NCI-H526 treated with DMSO at 0.1 percent for 48 hours (cell line): ENCODE results near the gene ANKRD61.
A peak's percentile ranks its signal among the peaks of the same experiment; 100 is the strongest.
"Not testable (repeated sequence)": the region's sequence is repeated elsewhere in the genome, so short reads cannot be mapped to it uniquely, and the experiment has no call there.

ENCODE experiments used
- DNase-seq: peaks from one replicate; lab custom pipeline; 2025; lab: John Stamatoyannopoulos, UW

The ANKRD61 gene

DNA sequence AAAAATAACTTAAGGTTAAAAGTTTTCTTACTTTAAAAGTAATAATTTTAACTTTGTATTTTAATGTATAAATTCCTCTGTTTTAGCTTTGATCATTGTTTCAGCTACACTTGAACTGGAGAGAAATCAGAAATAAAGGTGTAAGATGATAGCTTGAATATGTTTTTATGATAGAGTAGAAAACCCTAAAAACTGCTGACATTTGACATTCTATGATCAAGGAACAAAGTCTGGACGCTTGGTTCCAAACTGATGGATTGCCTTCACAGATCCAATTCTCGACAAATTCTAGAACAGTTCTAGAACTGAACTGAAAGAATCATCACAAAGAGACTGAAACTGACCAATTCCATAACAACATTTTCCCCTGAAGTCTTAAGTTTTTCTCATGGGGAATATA is at the start of gene ANKRD61:
TSS of gene ANKRD61 (plus strand) at position 389 of the 400 bp plus-strand sequence. CDS start at position 389, 0 bp downstream.
- no peak for DNase-seq

DNA sequence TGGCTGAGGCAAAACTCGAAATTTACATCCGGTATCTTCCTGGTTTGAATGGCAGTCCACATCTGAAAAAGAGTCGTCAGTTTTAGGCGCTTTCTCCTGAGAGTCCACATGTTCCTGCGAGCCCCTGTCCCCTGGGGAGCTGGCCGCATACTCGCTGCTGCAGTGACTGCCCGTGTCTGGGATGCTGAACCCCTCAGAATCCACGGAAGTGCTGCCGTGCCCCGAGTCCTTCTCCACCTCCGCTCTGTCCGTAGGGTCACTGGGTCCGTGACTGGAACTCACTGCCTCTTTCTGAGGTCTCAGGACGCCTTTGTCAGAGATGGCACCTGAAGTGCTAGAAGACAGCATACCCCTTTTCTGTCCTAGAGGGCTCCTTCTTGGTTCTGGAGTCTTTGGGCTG is 44.1 kb upstream of the ANKRD61 start:
- not testable (repeated sequence) for DNase-seq

DNA sequence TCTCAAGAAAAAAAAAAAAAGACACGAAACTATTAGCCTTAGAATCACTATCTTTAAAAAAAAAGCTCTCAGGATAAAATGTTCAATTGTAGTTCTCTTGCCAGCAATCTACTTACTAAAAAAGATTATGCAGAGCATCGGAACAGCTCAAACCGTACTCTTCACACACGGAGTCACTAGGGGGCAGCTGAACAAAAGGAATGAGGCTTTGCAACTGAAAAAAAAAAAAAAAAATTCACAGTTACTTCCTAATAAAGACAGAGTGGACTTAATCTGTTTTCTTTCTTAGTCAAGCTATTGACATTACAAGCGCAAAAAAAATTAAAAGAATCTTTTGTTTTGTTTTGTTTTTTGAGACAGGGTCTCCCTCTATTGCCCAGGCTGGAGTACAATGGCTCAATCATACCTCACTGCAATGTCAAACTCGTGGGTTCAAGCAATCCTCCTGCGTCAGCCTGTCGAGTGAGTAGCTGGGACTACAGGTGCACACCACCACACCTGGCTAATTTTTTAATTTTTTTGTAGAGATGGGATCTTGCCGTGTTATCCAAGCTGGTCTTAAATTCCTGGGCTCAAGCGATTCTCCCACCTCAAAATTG is 33.9 kb upstream of the ANKRD61 start:
- peak; percentile 27 for DNase-seq

DNA sequence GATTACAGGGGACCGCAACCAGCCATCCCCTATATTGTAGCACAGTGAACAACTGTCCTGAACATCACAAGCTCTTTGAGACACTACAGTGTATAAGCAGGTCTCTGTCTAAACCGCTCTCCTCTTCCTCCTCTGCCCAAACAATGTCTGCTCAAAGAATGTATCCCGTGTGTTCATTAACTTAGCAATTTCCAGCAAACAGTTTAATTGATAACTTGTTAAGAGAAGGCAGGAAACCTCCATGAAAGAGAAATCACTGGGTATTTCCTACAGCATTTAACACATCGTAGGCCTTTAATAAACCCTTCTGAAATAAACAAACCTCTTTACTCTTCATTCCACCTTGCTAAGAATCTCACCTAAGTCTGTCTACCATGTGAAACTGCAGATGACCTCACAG is 23.8 kb upstream of the ANKRD61 start:
- no peak for DNase-seq

DNA sequence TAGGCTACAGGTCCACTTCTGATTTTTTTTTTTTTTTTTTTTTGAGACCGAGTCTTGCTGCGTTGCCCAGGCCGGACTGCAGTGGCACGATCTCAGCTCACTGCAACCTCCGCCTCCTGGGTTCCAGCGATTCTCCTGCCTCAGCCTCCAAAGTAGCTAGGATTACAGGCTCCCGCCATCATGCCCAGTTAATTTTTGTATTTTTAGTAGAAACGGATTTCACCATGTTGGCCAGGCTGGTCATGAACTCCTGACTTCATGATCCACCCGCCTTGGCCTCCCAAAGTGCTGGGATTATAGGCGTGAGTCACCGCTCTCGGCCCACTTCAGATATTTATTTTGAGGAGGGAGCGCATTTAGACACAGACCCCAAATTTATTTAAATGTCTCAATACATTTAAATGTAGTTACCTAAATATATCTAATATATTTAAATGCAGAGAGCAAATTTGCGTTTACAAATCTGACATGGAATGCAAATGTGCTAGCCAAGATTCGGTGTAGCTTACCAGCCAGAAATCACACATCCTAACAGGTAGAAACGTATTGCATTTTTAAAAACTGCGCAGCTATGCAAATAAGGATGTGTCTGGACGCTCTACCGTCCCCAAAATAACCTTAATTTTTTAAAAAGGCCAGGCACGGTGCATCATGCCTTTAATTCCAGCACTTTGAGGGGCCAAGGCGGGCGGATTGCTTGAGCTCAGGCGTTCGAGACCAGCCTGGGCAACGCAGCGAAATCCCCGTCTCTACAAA is 23.2 kb upstream of the ANKRD61 start:
- DNase-seq = not testable (repeated sequence)

DNA sequence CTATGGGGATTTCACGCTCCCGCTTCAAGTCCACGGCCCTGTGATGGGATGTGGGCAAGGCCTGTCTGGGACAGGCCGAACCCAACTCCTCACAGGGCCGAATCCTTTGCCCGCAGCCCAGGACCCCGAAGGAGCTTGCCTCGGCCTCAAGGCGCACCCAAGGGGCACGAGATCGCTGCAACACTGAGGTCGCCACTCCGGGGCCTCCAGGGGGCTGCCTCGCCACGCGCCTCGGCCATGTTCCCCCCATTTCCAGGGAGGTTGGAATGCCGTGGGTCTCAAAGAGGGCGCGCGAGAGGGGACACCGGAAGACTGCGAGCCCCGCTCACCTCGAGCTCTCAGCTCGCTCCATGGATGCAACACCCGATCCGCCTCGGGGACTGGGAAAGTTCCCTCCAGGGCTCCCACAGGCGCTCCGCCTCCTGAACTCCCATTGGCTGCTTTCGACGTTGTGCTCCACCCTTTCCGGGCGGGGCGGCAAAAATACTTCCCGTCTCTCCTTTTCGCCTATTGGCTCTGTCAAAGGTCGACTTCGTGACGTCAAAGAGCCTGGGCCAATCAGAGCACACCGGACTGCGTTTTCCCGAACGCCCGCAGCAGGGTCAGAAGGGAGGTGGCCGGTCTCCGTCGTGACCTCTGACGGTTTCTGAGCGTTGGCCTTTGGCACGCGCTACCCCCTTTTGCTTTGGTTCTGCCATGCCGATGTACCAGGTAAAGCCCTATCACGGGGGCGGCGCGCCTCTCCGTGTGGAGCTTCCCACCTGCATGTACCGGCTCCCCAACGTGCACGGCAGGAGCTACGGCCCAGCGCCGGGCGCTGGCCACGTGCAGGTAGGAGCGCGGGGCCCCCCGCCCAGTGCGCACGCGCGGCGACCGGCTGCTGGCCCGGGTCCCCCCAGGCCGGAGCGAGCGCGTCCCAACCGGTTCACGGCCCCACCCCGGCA is 22.2 kb upstream of the ANKRD61 start, which contains the start of the genes AIMP2 and PMS2:
TSS of gene AIMP2 (plus strand) at position 605 of the 944 bp plus-strand sequence. CDS start at position 697, 92 bp downstream.
TSS of gene PMS2 (minus strand) at position 382 of the 944 bp plus-strand sequence. CDS start at position 352, 30 bp downstream.
- peak; percentile 97 for DNase-seq

DNA sequence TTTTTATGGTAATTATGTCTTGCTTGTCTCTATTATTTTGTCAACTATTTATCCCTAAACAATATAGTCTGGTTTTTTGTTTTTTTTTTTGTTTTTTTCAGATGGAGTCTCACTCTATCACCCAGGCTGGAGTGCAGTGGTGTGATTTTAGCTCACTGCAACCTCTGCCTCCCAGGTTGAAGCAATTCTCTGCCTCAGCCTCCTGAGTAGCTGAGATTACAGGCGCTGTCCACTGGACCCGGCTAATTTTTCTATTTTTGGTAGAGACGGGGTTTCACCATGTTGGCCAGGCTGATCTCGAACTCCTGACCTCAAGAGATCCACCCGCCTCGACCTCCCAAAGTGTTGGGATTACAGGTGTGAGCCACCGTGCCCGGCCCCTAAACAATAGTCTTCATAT is 20.8 kb upstream of the ANKRD61 start:
- DNase-seq = not testable (repeated sequence)

DNA sequence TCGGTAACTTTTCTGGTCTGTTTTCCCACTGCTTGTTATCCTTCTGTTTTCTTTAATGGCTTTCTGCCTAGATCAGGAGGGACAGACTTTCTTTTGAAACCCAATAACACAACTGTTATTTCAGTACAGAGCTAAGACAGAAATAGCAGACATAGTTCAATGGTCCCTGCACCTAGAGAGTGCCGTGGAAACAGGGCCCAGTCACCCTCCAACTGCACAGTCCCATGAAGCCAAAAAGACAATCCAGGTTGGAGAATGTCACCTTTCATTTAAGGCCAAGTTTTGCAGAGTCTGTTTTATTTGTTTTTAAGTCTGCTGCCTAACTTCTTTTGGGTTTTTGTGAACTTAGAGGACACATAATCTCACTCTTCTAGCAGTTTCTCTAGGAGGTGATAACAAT is 19.6 kb upstream of the ANKRD61 start:
- no peak for DNase-seq

DNA sequence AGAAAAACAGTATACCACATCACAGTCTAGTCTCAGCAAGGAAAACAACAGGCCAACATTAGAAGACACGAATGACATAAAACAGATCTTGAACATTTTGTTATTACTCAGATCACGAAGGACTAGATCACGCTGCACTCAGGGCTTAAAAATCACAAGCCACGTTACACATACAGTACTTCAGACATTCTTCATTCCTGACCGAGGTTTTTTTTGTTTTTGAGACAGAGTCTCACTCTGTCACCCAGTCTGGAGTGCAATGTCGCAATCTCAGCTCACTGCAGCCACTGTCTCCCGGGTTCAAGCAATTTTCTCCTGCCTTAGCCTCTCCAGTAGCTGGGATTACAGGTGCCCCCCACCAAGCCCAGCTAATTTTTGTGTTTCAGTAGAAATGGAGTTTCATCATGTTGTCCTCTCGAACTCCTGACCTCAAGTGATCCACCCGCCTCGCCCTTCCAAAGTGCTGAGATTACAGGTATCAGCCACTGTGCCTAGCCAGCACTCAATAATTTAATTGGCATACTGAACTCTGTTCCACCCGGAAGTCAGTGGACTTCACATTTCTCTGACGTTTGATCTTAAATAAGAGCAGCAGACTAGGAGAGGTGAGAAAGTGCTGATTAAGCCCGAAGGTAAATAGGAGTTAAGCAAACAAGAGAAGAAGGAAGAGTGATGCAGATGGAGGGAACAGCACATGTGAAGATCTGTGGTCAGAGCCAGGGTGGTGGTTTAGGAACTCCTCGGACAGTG is 18.6 kb upstream of the ANKRD61 start:
- DNase-seq = no peak

DNA sequence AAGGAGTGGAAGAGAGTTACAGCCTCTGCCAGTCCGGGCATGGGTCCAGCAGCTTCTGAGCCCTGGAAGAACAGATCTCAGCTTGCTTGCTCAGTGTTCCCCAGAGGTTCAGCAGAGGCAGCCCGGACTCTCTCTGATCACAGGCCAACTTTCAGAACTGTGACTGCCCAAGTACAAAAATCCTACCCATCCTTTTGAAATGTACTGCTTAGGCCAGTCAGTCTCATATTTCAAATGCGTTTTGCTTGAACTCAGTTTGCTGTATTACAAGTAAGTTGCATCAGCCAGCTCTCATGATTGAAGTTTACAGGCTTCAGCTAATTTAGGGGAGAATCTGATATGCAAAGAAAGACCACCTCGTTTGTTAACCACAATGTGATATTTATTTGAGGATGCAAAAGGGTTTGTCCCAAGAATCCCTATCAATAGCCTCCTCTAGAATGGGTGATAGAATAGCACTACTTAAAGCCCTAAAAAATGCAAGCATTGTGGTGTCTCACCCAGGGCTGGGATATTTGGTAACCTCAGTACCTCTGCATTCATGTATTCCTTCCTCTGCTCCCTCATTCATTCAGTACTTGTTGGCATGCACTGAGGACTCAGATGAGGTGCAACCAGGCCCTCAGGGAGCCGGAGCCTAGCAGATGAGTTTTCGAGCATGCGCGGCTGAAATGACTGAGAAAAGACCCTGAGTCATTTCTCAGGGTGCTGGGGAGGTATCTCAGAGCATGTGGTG is 15.1 kb upstream of the ANKRD61 start:
- no peak for DNase-seq

DNA sequence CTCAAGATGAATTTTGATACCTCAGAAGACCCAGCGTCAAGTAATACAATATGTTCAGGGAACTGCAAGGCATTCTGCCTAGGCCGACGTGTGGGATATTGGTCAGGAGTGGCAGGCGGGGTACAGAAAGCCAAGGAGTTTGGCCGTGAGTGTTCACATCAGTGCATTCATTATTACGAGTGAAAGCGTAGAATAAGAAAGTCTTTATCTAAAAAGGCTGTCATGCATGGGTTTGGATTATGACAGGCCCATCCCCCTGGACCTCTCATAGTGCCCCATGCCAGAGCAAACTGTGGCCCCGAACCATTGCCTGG is 14.6 kb upstream of the ANKRD61 start:
- no peak for DNase-seq

DNA sequence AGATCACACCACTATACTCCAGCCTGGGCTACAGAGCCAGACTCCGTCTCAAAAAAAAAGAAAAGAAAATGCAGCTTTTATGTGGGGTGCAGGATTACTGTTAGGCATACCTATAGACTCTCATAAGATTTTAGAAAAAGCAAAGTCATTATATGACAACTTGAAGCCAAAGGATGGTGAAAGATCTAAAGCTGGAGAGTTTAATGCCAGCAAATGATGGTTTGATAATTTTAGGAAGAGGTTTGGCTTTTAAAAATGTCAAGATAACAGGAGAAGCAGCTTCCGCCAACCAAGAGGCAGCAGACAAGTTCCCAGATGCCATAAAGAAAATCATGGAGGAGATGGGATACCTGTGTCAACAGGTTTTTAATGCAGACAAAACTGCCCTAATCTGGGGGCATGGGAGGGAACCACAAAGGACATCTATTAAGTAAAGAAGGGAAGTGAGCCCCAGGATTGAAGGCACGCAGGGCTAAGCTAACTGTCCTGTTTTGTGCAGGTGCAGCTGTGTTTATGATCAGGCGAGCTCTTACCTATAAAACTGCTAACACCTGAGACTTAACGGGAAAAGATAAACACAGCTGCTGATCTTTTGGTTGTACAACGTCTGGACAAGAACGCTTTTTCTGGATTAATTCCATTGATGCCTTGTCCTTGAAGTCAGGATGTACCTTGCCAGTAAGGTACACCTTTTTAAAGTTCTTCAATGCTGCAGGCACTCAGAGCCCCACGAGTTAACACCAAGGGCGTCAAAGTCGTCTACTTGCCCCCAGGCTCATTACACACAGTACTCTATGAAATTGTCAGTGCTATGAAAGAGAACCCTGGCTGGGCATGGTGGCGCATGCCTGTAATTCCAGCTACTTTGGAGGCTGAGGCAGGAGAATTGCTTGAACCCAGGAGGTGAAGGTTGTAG is 10.5 kb upstream of the ANKRD61 start:
- no peak for DNase-seq

DNA sequence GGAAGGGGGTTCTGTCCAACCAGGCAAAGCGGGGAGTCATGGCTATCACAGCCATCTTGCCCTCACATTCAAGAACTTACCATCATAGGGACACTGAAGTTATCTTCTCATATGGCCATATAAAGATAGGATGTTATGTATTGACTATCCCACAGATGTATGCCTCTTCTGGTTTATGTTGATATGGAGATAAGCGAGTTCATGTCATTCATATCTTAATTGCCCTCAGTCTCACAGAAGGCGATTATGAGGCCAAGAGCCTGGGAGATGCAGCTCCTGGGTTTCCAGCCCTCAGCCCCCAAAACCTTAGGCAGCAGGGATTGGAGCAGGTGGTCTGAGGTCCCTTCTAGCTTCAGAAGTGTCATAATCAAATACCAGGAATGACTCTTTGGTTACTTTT is 8.5 kb upstream of the ANKRD61 start:
- no peak for DNase-seq

DNA sequence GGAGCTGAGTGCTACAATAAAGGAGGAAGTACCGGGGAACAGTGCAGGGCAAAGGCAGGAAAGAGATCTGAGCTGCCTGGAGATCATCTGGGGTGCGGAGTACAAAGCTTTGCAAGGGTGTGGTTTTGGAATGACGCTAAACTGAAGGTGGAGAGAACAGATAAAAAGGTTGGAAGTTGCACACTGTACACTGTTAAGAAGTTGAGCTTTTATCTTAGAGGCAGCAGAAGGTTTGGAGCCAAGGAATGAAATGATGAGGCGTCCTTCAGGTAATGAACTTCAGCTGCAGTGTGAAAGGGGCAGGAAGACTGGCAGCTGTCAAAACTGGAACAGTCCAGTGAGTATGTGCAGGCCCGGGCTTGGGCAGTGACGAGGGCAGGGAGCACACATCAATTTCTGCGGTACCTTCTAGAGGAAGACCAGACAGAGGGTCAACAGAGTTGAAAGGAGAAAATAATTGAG is 7.2 kb upstream of the ANKRD61 start:
- DNase-seq = no peak

DNA sequence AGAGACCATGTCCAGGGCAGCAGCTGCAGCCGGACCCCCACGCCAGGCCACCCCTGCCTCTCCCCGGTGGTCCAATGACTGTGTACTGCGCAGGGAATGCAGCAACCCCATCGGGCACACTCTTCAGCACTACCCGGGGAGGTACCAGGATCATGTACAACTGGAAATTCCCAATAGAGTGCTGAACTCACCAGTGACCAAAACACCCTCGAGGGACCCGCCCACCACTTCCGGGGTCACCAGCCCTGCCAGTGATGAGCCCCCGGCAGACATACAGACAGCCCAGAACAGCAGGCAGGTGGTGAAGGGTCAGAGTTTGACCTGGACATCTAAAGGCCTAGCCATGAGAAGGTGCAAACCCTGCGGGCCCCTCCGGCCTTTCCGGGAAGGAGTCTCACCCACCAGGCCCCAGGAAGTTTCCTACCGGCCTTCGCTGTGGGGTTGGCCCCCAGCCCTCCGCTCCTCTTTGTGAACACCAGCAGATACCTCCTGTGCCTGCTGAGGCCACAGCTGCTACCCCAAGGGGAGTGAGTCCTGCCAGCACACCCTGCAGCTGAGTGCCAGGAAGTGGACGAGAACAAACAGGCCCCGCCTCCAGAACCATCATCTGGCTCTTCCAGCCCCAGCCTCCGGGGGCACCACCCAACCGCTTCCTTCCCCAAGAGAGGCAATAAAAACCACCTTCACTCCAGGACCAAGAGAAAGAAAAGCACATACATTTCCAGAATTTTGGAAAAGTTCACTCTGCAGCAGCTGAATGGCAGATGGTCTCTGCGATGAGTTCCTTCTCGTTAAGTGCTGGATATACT is 5.0 kb upstream of the ANKRD61 start:
- no peak for DNase-seq

DNA sequence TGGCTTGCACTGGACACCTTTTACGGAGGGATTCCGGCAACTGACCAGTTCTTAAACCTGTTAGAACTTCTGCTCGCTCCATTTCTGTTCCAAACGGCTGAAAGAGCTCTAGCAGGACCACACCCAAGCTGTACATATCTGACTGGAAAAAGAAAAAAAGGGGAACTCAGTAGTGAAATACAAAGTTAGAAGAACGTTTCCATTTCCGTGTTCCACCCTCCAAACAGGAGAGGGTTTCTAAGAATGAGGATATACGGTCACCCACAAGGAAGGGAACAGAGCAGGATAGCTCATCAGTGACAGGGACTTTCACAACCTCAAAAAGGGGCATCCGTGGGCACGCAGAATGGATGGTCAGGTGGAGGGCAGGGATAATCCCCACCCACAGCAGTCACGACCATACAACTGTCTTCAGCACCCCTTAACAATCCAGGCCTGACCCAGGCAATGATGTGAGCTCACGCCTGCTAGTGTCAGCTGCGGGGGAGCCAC is 4.3 kb upstream of the ANKRD61 start:
- no peak for DNase-seq

DNA sequence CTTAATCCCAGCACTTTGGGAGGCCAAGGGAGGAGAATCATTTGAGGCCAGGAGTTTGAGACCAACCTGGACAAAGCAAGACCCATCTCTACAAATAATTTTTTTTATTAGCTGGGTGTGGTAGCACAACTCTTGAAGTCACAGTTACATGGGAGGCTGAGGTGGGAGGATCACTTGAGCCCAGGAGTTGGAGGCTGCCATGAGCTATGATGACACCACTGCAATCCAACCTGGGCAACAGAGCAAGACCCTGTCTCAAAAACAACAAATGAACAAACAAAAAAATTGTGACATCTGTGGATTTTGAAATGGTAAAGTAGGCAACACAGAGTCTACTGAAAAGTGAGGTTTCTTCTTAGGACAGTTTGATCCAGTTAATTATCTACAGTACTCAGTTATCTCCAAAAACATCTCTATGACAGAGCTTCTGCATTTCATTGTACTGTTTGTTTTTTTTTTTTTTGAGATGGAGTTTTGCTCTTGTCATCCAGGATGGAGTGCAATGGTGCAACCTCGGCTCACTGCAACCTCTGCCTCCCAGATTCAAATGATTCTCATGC is 3.3 kb upstream of the ANKRD61 start:
- no peak for DNase-seq

DNA sequence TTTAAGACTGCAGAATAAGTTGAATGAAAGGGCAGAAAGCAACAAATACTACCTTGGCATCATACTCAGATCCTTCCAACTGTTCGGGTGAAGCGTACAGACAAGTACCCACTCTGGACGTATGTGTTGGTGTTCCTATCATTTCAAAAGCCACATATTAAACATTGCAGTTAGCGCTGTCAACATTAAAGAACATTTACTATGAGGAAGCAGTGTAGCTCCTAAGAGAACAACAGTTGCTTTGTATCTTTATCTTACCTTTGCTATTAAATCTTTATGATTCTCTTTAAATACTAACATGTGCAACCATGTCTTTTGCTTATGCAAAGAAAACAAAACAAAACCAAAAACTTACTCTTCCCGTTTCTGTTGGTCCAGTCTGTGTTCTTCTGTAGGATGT is 2.6 kb upstream of the ANKRD61 start:
- DNase-seq = no peak

DNA sequence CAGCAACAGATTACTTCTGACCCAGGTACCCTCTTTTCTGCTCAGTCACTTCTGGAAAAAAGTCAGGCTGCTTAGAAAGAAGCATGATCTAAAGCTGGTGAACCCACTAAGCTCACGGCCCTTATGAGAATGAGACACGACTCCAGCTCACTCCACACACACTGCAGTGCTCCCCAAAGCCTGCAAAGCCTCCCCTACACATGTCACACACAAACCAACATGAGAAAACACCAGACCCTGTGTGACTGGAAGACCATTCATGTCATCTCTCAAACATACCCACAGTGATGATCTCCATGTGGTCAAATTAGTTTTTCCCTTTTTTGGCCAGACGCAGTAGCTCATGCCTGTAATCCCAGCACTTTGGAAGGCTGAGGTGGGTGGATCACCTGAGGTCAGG is 391 bp downstream of the ANKRD61 start:
- no peak for DNase-seq
